NOMO-1 treated with dmso at 0.1 percent for 144 hours (cell line): ENCODE measurements around the gene A3GALT2.
"Not testable (repeated sequence)": the region's sequence is repeated elsewhere in the genome, so short reads cannot be mapped to it uniquely, and the experiment has no call there.

Source experiments
- DNase-seq: peaks from one replicate; lab custom pipeline; 2025; ENCODE audit not compliant: unreplicated experiment; lab: John Stamatoyannopoulos, UW

Gene A3GALT2

DNA sequence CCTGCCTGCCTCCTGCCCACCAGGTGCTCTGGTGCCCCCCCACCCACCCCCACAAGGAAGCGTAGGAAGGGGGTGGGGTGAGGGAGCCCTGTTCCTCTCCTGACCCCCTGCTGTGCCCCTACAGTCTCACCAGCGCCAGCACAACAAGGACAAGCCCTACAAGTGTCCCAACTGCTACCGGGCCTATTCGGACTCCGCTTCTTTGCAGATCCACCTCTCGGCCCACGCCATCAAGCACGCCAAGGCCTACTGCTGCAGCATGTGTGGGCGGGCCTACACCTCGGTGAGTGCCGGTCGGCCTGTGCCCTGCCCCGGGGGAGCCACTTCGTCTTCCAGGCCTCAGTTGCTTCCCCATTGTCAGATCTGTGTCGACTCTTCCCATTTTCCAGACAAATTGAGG, 25.9 kb downstream of the A3GALT2 start:
- DNase-seq, result no peak

DNA sequence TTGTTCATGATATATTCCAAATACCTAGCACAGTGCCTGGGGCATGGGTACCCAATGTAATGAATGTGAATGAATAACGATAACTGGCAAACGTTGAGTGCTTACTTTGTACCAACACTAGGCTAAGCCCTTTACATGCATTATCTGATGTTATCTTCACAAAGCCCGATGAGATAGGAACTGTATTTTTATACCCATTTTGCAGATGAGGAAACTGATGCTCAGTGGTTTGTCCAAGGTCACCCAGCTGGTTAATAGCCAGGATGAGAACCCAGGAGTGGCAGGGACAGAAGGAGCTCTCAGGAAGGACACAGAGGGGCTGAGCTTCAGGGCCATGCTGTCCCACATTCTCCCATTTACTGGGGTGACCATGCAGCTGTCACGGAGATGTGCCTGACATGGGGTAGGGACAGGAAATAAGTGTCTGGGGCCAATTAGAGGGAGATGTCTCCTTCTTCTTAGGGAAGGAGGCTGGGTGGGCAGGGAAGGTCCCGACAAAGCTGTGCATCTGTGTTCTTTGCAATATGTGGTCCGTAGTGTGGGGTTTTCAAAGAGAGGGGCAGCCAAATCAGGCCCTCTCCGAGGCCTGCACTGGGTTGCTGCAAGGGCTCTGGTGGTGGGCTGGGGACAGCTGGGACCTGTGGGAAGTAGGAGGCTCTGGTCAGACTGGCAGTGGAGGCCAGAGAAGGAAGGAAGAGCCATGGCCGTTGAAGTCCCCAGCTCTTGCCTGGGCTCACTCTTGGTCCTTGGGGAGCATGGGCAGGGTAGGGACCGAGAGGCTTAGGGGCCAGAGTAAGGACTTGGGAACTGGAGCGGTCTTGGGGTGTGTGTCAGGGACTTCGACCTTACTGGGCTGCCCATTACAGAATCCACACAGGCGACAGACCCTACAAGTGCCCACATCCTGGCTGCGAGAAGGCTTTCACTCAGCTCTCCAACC, 26.6 kb downstream of the A3GALT2 start:
- DNase-seq, result no peak

DNA sequence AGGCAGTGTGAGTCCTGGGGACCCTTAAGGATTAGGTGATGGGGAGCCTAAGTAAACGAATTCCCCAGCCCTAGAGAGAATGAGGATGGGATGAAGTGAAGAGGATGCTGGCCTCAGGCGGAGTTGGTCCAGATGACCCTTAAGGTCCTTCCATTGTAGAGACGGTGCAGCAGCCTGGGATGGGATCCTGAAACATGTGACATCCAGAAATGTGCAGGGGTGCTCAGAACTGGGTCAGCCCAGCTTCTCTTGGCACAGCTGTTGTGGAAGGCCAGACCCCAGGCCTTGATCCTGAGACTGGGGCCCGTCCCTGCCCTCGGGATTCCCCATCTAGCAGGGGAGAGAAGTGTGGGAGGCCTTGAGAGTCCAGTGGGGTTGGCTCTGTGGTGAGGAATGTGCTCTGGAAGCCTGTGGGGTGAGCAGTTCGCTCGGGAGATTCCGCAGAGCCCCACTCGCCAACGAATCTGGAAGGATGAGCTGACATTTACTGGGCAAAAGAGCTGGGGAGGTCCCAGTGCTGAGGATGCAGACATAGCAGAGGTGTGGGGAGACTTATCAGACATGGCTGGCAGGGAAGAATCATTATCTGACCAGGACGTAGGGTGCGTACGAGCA, 28.1 kb downstream of the A3GALT2 start:
- DNase-seq, result no peak

DNA sequence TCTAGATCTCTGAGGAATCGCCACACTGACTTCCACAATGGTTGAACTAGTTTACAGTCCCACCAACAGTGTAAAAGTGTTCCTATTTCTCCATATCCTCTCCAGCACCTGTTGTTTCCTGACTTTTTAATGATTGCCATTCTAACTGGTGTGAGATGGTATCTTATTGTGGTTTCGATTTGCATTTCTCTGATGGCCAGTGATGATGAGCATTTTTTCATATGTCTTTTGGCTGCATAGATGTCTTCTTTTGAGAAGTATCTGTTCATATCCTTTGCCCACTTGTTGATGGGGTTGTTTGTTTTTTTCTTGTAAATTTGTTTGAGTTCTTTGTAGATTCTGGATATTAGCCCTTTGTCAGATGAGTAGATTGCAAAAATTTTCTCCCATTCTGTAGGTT, 30.3 kb downstream of the A3GALT2 start:
- not testable (repeated sequence) for DNase-seq

DNA sequence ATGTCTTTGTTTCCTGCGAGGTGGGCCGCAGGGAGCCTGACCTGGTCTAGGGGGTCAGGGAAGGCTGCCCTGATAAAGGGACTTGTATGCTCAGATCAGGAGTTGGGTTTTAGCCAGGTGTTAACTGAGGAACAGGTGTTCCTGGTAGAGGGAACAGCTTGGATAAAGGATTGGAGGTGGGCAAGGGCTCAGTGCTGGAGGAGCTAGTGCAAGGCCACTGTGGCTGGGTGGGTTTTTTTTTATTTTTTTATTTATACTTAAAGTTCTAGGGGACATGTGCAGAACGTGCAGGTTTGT, 31.1 kb downstream of the A3GALT2 start:
- DNase-seq, result no peak

DNA sequence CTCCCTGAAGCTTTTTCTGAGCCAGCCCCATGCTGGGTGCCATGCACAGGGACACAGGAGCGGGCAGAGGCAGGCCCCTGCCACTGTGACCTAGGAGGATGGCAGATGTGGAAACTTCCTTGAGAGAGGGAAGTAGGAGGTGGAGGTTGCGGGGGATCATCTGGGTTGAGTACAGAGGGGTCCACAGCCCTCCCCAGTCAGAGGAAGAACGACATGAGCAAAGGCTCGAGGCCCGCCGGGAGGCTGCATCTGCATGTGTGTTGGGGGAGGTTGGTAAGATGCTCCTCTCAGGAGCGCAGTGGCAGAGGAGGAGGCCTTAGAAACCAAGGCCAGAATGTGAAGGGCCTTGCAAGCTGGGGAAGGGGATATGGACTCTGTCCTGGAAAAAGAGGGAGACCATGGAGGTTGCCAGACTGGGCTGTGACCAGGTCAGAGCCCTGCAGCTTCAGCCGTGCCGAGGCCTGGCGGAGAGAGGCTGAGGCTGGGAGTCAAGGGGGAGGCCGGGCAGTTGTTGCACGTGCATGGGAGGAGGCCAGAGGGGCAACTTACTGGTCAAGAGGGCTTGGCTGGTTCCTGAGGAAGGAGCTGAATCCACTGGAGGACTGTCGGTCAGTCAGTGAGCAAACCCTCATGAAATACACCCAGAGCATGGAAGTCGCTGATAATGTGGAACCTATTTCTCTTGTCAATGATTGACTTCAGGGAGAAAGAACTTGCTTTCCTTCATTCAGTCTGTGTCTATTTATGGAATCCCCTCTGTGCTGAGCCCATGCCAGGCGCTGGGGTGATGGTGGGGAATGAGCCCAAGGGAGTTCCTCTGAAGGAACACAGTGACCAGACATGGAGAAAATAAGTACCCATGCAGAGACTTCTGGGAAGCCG, 31.7 kb downstream of the A3GALT2 start:
- no peak for DNase-seq

DNA sequence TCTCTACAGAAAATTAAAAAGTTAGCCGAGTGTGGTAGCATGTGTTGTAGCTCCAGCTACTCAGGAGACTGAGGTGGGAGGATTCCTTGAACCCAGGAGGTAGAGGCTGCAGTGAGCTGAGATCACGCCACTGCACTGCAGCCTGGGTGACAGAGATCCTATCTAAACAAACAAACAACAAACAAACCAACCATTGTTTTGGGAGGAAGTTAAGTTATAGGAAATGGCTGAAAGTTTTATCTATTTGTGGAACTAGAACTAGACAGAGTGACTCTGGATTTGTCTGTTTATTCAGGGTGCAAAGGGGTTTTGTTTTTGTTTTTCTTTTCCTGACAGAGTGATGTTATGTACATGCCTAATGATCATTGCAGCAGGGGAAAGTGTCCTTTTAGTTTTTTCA, 33.6 kb downstream of the A3GALT2 start:
- DNase-seq, result no peak

DNA sequence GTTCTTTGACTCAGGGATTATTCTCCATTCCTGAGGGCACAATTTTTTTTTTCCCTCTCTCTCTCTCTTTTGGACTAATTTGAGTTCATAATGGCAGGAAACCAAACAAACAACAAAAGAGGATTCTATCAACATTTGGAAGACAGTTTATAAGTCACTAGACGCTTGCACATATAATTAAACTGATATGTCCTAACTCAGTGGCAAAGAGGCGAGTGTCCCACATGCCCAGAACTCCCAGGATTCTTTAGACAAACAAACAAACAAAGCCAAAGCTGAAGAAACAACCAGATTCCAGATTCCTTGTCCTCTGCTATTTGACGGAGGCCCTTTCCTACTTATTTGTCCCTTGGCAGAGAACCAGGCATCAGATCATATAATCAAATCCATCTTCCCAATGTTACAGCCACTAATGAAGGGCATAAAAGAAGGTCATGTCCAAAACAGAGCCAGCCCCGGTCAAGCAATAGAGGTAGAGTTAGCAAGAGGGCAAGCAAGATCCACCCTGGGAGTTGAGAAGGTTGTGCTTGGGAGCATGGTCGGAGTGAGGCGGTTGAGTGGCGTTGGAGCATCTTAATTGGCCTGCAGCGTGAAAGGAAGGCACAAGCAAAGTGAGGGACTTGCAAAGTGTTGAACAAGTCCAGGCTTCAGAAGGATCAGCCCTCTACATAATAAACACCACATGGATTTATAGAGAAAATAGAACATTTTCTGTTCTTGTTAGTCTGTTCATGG, 34.3 kb downstream of the A3GALT2 start:
- DNase-seq, result no peak

DNA sequence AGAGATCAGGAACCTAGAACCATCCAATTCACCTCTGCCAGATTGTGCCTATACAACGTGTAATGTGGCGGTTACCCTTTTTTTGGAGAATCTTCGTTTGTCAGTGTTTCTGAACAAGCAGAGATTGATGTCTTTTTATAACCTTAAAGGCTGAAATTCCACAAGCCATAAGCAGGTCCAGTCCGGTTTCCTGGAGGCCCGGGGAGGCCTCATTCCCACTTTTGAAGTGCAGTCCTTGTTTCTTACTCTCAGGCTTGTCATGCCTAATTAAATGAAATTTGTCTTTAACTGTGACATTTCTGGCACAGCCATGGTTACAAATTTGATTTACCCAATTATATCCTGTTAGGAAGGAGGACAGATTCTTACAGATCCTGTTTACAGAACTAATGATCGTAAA, 36.8 kb downstream of the A3GALT2 start:
- no peak for DNase-seq

DNA sequence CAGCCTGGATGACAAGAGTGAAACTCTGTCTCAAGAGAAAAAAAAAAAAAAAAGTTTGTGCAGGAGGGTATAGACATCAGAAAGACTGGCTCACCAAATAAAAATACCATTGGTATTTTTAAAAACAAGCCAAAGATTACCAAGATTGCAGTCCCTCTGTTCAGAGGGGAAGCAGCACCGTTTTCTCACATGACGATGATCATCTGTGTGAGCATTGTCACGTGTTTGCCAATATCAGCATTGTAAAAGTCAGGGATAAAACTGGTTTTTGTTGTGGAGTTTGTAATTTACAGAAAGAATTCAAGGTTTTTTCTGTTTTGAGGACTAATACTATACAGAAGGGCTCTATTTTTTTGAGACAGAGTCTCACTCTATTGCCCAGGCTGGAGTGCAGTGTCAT, 38.1 kb downstream of the A3GALT2 start:
- DNase-seq, result no peak

DNA sequence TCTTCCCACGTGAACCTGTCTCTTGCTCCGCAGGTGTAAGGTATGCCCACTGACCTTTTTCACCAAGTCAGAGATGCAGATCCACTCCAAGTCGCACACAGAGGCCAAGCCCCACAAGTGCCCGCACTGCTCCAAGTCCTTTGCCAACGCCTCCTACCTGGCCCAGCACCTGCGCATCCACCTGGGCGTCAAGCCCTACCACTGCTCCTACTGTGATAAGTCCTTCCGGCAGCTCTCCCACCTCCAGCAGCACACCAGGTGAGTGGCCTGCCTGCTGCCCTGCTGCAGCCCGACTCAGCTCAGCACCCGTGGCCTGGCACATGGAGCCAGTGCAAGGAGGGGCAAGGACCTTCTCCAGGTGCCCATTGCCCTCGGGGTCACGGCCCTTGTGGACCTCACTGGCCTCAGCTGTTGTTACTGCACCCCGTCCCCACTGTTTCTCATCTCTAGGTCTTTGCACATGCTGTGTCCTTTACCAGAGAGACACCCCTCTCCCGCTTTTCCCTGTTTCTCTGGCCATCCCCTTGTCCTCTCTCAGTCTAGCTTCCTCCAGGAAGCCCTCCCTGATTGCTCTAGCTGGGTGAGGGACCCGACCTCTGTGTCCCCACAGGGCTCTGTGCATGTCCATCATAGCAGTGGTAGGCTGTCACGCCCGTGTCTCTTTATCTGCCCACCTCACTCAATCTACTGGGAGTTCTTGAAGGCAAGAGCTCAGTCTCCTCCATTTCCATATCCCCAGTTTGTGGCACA, 39.2 kb downstream of the A3GALT2 start:
- DNase-seq, result no peak

DNA sequence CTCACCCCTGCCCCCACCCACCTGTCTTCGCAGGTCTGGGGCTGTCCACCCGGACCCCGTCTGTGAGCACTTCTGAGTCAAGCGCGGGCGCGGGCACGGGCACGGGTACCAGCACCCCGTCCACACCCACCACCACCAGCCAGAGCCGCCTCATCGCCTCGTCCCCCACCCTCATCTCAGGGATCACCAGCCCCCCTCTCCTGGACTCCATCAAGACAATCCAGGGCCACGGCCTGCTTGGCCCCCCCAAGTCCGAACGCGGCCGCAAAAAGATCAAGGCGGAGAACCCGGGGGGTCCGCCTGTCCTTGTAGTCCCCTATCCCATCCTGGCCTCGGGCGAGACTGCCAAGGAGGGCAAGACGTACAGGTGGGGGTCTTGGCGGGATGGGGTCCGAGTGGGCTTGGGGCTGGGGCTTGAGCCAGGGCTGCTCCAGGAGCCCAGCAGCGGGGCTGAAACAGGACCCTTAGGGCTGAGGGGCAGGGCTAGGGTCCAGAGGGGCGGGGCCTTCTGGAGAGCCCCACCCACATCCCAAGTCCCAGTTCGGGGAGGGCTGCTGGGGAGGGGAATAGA, 40.7 kb downstream of the A3GALT2 start:
- no peak for DNase-seq

DNA sequence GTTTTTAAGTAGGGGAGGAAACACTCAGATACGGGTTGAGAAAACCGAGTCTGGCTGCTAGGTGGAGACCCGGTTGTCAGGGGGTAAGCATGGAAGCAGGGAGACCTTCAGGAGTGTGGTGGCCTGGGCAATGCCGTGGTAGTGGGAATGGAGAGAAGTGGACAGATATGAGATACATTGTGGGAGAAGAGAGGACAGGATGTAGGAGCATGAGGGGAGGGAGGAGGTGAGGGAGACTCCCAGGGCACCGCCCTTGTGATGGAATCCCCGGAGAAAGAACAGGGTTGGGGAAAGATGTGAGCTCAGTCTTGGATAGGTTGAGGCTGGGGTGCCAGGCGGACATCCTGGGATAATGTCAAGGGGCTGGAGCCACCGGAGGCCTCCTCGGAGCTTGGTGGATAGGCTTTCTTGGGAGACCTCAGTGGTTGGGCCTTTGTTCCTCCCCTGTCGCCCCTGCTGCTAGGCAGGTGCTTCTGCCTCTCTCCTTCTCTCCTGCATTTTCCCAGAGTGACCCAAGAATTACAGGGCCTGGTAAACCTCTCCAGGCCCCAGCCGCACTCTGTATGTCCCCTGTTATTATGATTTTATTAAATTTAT, 43.3 kb downstream of the A3GALT2 start:
- no peak for DNase-seq

DNA sequence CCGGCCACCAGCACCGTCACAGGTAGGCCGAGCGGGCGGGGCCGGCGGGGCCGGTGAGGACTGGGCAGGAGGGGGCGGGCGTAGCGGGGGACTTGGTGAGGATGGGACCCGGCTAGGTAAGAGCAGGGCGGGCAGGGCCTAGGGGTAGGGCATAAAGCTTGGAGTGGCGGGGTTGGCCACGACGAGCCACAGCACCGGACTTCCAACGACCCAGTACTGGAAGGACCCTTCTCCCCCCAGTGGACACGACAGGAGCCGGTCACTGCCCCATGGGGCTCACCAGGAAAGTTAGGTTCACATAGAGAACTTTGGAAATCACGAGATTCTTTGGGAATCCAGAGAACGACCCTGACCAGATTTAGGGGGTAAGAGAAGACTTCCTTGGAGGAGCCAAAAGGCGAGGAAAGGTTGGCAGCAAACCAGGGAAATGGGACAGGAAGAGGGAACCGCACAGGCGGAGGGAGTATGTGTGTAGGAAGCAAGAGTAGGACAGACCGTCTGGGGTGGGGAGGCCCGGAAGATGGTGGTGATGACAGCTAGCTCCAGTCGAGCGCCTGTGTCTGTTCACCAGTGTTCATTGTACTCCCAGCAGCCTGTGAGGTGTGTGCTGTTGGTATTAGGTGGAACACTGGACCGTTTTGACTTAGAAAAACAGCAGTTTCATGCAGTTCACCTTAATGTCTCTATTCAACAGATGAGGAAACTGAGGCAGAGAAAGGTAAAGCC, 44.2 kb downstream of the A3GALT2 start:
- no peak for DNase-seq

DNA sequence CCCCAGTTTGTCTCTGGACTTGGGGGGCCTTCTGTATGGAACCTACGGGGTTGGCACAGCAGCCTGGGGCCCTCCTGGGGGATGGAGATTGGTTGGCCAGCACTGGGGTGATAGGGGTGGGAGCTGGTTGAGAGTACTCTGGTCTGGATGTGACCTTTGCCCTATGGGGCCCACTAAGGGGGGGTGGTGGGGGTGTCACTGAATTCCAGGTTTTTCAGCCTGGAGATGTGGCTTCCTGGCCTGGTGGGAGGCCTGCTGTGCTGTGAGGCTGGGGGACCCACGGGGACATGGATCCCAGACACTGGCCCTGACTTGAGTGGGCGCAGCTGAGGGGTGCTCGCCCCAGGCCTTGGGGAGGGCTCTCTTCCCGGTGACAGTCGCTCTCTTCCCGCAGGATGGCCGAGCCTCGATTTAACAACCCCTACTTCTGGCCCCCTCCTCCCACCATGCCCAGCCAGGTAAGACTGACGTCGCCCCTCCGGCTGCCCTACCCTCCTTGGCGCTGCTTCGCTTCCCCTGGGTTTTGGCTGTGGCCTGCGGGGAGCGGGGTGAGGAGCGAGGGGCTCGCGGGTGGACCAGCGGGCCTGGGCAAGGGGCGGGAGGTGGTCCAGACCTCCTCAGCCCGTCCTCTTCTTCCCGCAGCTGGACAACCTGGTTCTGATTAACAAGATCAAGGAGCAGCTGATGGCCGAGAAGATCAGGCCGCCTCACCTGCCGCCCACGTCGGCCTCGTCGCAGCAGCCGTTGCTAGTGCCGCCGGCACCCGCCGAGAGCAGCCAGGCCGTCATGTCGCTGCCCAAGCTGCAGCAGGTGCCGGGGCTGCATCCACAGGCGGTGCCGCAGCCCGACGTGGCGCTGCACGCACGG, 45.0 kb downstream of the A3GALT2 start:
- DNase-seq, result no peak

DNA sequence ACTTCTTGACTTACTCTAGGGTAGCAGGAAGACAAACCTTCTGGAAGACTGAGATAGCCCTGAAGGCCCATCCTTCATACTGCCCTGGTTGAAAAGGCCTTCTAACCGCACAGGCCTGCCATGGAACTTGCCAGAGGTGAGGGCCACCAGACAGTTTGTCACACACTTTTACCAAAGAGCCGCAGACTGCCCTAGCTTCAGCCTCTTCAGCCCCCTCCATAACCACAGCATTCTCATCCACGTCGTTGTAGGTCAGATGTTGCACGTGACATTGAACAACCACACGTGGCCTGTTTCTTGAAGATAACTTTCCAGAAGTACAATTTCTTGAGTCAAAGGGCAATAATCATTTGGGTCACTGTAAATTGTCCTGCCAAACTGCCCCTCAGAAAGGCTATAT, 45.7 kb downstream of the A3GALT2 start:
- no peak for DNase-seq

DNA sequence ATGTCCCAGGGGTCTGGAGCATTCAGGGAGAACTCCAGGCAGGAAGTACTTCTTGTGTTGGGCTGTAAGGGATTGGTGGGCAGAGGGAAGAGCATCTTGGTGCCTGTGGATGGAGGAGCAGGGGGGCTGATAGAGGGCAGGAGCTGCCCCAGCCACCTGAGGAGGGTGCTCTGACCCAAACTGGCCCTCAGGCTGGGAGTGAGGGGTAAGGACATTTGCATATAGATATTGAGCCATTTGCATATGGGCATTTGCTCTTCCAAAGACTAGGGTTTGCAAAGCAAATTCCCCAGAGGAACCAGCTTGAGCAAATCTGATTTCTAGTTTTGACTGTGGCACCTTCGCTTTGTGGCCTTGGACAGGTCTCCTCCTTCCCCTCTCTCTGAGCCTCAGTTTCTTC, 46.5 kb downstream of the A3GALT2 start:
- DNase-seq, result no peak

DNA sequence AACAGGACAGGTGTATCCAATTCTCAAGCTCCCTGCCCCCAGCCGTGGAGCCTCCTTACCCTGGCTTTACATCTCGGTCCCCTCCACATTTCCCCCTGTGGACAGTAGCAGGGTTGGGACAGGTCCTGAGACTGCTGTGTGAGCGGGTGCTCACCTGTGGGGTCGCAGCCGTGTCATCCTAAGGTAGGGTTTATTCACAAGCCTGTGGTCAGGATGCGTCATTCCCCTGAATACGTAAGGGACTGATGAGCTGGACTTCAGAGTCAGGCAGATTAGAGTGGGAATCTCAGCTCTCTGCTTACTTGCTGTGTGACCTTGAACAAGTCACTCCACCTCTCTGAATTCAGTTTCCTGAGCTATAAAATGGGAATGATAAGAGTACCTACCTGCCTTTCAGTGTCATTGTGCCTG, 46.9 kb downstream of the A3GALT2 start:
- DNase-seq, result no peak
